NCI-H1092 (cell line): ENCODE measurements around the gene NOXA1.
"Not testable (repeated sequence)": the region's sequence is repeated elsewhere in the genome, so short reads cannot be mapped to it uniquely, and the experiment has no call there.

Experiments
- DNase-seq: peaks from one replicate; lab custom pipeline; 2025; lab: John Stamatoyannopoulos, UW

The NOXA1 gene

DNA sequence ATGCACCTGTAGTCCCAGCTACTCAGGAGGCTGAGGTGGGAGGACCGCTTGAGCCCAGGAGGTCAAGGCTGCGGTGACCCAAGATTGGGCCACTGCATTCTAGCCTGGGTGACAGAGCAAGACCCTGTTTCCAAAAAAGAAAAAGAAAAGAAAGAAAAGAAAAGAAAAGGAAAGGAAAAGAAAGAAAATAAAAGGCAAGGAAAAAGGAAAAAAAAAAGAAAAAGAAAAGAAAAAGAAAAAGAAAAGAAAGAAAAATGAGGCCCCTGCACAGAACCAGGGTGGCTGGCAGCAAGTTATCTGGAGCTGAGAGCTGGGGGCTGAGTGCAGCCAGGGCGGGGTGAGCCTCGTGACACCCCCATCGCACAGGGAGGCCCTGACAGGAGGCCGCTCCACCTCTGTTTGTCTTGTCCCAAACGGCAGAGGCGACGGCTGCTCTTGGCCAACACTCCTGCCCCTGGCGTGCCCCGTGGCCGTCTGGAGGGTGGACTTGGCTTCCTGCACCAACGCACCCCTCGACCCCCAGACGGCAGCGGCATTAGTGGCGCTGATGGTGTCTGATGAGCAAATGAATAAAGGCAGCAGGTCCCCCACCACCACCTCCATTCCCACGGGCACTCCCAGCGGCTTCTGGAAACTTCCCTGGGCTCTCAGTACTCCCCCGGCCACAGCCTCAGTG, 17.0 kb upstream of the NOXA1 start:
- DNase-seq: no peak

GRCh38 chr9:137406876-137407589, 16.2 kb upstream of the NOXA1 start:
- DNase-seq: no peak

DNA sequence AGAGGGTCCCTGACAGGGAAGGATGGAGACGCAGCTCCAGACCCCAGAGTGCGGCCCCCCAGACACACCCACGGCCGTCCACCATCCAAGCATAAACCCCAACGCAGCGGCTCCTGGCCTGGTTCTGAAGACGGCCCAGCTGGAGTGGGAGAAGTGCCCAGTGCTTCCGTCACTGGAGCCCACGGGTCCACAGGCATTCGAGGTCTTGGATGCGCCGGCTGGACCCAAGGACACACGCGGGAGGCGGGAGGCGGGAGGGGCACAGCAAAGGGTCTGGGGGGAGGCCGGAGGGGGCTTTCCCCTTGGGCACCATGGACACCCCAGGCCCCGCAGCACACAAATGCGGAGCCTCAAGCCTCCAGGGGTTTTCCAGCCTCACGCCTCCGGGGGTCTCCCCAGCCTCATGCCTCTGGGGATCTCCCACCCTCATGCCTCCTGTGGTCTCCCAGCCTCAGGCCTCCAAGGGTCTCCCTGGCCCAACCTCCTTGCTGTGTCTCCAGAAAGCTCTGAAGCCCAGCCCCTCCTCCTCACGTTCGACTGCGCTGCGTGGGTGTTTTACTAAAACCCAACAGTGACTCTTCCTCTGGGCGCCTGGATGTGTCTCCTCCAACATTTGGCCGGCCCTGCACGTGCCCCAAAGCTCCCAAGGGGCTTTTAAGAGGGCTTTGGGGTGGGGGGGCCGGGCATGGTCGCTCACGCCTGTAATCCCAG, 15.4 kb upstream of the NOXA1 start:
- DNase-seq: no peak

DNA sequence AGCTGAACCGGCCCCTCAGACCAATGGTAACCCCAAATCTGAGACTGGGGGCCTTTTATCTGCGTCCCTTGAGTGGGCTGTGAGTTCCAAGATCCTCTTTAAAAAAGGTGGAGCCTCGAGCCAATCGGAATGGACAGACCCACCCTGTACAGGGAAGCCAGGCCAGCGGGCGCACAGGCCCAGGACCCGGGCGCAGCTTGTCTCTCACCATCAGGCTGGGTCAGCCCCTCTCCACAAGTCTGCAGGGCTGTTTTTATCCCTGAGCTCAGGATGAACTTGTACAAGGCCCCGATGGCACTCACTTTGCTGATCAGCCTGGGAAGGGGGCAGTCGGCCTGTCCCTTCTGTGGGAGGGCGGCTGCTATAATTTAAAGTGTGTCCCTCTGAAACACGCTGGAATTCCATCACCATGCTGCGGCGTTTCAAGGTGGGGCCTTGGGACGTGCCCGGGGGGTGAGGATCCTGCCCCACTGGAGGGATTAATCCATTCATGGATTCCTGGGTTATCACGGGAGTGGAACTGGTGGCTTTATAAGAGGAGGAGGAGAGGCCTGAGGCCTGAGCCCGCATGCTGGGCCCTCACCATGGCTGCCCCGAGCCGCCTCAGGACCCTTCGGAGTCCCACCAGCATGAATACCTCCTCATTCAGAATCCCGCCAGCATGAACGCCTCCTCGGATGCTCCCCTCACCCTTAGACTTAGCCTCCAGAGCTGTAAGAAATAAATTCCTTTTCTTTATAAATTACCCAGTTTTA, 14.4 kb upstream of the NOXA1 start:
- no peak for DNase-seq

DNA sequence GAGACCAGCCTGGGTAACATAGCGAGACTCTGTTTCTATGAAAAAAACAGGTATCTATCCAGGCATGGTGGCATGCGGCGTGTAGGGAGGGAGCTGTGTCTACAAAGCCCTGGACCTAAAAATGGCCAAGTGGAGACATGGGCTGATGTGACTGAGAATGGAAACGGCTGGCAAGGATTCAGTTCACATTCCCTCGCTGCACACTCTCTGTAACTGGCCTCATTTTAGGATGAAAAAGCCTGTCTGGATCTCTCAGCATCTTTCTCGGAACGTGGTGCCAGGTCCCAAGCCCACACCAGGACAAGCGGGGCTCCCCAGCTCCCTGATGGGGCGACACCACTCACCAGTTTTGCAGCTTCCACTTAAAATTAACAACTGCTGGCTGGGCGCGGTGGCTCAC, 13.7 kb upstream of the NOXA1 start:
- DNase-seq: no peak

- not testable (repeated sequence) for DNase-seq
Observed at GRCh38 chr9:137410236-137410890, 12.8 kb upstream of the NOXA1 start.

GRCh38 chr9:137410891-137411249, 12.3 kb upstream of the NOXA1 start:
- no peak for DNase-seq

GRCh38 chr9:137411260-137411644, 11.9 kb upstream of the NOXA1 start:
- no peak for DNase-seq

GRCh38 chr9:137411645-137412380, 11.4 kb upstream of the NOXA1 start:
- no peak for DNase-seq

GRCh38 chr9:137412431-137412830, 10.8 kb upstream of the NOXA1 start:
- DNase-seq: no peak

DNA sequence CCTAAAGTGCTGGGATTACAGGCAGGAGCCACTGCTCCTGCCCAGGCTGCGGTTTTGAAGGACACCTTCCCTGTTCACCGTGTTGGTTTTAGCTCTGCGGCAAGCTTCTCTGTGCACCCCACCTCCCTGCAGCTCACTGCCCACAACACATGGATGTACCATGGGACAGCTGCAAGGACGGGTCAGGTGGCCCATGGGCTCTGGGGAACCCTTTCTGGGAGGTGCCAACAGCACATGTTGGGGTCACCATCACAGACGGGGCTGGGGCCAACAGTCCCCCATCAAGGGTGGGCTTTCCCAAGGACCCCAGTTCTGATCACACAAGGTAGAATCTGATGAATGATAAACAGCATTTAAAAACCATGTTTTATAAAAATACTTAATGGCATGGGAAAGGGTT, 7.7 kb upstream of the NOXA1 start:
- DNase-seq: no peak

- no peak for DNase-seq
Observed at GRCh38 chr9:137416006-137416562, 7.1 kb upstream of the NOXA1 start.

DNA sequence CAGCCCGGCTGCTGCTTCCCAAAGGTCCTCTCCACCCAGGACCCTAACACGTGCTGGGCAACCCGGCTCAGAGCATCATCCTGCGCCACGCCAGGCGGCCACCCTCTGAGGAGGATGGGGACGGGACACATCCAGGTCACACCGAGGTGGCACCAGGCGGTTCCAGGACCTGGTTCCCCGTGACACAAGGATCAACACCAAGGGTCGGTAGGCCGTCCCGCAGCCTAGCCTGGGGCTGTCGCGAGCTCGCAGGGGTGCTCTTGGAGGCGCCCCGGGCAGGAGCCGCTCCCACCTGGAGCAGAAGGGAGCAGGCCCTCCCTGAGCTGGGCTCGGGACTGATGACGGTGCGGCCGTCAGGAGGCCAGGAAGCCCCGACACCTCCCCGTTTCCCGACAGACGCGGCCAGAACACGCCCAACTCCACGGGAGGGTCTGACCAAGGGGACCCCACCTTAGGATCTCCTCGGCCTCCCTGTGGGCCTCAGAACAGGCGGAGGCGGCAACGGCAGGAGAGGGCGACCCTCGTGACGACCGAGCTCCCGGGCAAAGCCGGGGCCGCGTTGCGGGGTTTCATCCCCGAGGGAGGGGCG, 6.5 kb upstream of the NOXA1 start:
- no peak for DNase-seq

GRCh38 chr9:137417161-137418021, 5.8 kb upstream of the NOXA1 start:
- no peak for DNase-seq

GRCh38 chr9:137421838-137422603, 1.2 kb upstream of the NOXA1 start:
- DNase-seq: no peak

DNA sequence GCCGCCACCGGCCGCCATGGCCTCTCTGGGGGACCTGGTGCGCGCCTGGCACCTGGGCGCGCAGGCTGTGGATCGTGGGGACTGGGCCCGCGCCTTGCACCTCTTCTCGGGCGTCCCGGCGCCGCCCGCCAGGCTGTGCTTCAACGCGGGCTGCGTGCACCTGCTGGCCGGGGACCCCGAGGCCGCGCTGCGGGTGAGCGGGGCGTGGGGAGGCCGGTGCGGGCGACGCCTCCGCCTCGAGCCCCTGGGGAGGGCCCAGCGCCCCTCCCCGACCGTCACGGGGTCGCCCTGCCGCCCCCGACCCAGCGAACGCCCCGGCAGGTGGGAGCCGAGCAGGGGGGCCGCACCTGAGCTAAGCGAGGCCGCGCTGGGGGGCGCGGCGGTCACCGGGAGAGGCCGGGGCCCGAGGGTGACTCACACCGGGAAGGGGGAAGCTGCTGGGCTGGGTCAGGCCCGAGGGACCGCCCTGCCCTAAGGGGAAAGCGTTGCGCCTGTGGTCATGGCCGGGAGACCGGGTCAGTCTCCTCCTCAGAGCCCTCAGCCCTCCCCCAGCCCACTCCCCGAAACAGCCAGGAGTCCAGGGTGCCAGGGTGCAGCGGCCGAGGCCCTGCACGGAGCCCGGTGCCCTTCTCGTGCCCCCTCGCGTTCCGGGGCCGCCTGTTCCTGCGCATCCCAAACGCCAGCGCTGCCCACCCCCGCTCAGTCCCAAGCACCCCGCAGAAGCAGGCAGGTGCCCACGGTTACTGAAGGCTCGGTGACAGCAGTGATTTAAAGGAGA, 510 bp downstream of the NOXA1 start:
- DNase-seq: no peak

GRCh38 chr9:137426018-137426681, 3.0 kb downstream of the NOXA1 start:
- DNase-seq: no peak
